Adipocyte (in vitro differentiated cells): ENCODE results near the gene THOC1.
"Not testable (repeated sequence)": the region's sequence is repeated elsewhere in the genome, so short reads cannot be mapped to it uniquely, and the experiment has no call there.

Experiments used
- DNase-seq: peaks from one replicate; pipeline ENCODE4 v3.0.0-alpha.2; 2015; ENCODE audit warnings: low read depth
- H3K27me3 ChIP-seq: replicated peaks from 2 replicates; pipeline ENCODE4 v1.7.0; 2013; ENCODE audit warnings: mild to moderate bottlenecking, low read length, moderate library complexity; ENCODE audit not compliant: control insufficient read depth, insufficient read depth
- H3K36me3 ChIP-seq: 2 replicates; pipeline ENCODE4 v1.7.0; 2013; ENCODE audit warnings: low read length, mild to moderate bottlenecking, moderate library complexity; ENCODE audit not compliant: control insufficient read depth, insufficient read depth, severe bottlenecking
- H3K4me1 ChIP-seq: 2 replicates; pipeline ENCODE4 v1.7.0; 2013; ENCODE audit warnings: mild to moderate bottlenecking, low read length, moderate library complexity; ENCODE audit not compliant: control insufficient read depth, insufficient read depth
- H3K4me3 ChIP-seq: 2 replicates; pipeline ENCODE4 v1.7.0; 2013; ENCODE audit warnings: mild to moderate bottlenecking, low read length, moderate library complexity
- H3K9ac ChIP-seq: 2 replicates; pipeline ENCODE4 v1.7.0; 2013; ENCODE audit warnings: mild to moderate bottlenecking, low read length, moderate library complexity
- H3K9me3 ChIP-seq: 2 replicates; pipeline ENCODE4 v1.7.0; 2013; ENCODE audit warnings: mild to moderate bottlenecking, low read length, moderate library complexity; ENCODE audit not compliant: control insufficient read depth

THOC1 gene, protein sequence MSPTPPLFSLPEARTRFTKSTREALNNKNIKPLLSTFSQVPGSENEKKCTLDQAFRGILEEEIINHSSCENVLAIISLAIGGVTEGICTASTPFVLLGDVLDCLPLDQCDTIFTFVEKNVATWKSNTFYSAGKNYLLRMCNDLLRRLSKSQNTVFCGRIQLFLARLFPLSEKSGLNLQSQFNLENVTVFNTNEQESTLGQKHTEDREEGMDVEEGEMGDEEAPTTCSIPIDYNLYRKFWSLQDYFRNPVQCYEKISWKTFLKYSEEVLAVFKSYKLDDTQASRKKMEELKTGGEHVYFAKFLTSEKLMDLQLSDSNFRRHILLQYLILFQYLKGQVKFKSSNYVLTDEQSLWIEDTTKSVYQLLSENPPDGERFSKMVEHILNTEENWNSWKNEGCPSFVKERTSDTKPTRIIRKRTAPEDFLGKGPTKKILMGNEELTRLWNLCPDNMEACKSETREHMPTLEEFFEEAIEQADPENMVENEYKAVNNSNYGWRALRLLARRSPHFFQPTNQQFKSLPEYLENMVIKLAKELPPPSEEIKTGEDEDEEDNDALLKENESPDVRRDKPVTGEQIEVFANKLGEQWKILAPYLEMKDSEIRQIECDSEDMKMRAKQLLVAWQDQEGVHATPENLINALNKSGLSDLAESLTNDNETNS

DNA sequence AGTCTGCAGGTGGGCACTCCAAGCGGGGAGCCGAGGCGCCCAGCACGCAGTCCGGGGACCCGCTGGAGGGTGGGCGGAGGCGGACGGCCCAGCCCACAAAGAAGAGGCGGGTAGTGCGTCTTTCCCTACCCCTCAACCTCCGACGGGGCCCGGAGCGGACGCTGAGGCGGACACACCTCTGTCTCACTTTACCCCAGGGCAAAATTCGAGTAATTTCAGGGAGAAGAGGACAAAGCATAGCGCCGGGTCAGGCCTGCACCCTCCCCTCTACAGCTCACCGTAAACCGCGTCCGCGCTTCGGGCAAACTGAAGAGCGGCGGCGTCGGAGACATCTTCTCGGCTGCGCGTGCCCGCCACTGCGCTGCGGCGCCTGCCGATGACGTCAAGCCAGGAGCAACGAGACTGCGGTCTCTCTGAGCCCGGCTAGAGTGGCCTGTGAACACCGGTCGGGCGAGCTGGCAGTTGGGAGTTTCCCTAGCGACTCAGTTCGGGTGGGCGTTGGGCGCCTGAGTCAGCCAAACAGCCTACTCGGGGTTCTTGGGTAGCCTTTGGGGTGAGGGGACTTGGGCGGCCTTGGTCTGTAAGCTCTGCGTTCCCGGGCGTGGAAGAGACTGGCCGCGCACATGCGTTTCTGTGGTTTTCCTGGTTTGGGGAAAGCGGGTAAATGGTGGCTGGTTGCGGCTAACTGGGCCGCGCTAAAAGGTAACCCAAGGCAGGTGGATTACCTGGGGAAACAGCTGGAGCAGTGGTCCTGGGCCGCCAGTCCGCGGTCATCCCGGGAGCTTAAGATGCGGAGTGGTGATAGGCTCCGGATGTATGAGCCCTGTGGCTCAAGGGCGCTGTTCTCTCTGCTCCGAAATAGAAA lies at the start of gene THOC1:
TSS of gene THOC1 (minus strand) at position 360 of the 865 bp plus-strand sequence. CDS start at position 332, 28 bp downstream.
- peak; percentile 96 for DNase-seq
- H3K9me3 ChIP-seq, result no peaks in the 10 kb centered on the region
- H3K4me1 ChIP-seq, result peaks cover 15% of the 10 kb centered on the region
- peak within 1 kb of the TSS; percentile 98 for H3K4me3 ChIP-seq
- peaks cover 17% of the 10 kb centered on the region for H3K36me3 ChIP-seq
- H3K27me3 ChIP-seq, result no peaks in the 10 kb centered on the region
- peak within 1 kb of the TSS; percentile 98 for H3K9ac ChIP-seq

DNA sequence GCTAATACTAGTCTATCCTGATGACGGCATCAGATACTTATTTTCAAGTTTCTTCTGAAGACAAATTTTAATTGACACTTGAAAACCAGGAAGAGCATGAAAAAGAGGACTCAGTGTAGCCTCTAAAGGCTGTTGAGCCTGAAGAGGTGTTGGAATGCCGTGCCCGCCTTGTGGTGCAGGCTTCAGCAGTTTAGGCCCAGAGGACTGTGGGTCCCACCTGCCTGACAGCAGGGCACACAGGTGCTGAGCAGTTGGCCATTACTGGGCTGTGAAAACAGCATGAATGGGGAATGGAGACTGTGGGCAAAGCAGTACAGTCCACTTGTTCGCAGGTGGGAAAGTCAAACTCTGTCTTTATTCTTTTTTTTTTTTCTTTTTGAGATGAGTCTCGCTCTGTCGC lies 49.8 kb upstream of the THOC1 start:
- no peaks in the 10 kb centered on the region for H3K36me3 ChIP-seq

DNA sequence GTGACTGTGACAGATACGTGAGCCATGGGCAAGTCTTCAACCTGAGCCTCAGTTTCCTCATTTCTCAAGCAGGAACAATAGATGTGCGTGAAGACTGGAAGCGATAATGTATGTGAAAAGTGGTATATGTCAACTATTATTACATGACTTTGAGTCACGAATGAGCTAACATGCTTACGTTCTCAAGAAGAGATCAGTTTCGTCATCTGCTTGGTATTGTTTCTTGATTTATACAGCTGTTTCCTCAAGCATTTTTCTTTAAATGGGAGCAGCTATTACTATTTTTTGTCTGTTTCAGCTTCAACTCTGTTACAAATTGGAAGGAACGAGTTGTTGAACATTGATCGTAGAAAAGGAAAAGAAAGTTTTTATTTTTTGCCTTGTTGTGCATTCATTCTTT lies 48.5 kb upstream of the THOC1 start:
- DNase-seq, result no peak
- Histone ChIP-seq H3K4me3 (no peak overlapping the region), H3K9ac (no peak overlapping the region), H3K36me3 (no peaks in the 10 kb centered on the region), H3K9me3 (no peaks in the 10 kb centered on the region), H3K4me1 (peaks cover 9% of the 10 kb centered on the region), H3K27me3 (peaks cover 3% of the 10 kb centered on the region)

More for the DNA sequence above, 49.8 kb upstream of the THOC1 start:
- Histone ChIP-seq H3K4me1 (peaks cover 16% of the 10 kb centered on the region), H3K27me3 (no peaks in the 10 kb centered on the region), H3K9ac (no peak overlapping the region), H3K4me3 (no peak overlapping the region), H3K9me3 (no peaks in the 10 kb centered on the region)
- no peak for DNase-seq

DNA sequence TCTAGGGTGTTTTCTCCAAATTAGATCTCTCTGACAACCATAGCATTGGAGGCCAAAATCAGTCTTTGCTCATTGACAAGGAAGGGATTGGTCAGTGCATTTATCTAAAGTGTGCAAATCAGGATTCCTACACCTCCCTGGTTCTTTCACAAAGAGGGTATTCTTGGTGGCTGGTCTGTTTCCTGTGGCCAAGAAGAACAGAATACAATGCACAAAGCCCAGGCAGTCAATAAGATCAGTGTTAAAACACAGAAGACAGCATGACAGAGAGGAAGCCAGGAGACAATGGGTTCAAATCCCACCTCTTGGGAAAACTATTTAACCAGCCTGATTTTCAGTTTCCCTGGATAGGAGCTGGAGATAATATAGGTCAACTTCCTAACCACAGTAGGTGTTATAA lies 46.1 kb upstream of the THOC1 start:
- DNase-seq, result no peak
- no peaks in the 10 kb centered on the region for H3K9me3 ChIP-seq
- H3K4me1 ChIP-seq, result peaks cover 9% of the 10 kb centered on the region
- peaks cover 6% of the 10 kb centered on the region for H3K27me3 ChIP-seq
- H3K4me3 ChIP-seq, result no peak overlapping the region
- no peaks in the 10 kb centered on the region for H3K36me3 ChIP-seq
- H3K9ac ChIP-seq, result no peak overlapping the region

DNA sequence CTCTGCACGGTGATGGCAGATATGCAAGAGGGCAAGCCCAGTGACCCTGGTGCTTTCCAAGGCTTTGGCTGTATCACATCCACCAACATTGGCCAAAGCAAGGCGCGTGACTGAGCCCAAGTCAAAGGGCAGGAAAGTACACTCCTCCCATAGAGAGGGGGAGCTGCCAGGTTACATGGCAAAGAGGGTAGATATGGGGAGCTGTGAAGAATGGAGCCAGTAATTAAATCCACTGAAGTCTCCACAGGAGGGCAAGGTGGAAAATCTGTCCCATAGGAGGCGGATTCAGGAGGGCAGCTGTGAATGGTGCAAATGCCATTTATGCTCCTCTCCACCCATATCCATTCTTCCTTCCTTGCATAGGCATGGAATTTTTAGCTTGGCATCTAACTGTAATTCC lies 44.6 kb upstream of the THOC1 start:
- no peaks in the 10 kb centered on the region for H3K9me3 ChIP-seq
- DNase-seq, result no peak
- H3K27me3 ChIP-seq, result peaks cover 12% of the 10 kb centered on the region

DNA sequence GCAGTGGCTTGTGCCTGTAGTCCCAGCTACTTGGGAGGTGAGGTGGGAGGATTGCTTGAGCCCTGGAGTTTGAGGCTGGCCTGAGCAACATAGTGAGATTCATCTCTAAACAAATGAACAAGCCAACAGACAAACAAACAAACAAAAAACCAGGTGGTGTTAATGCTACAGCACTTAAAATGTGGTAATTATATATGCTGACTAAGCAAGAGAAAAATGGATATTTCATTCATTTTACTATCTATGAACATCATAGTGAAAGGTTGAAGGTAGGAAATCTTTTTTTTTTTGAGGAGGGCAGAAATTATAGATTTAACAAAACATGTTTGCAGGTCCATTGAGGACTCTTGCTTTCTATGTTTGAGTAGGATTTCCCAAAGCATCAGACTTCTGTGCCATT lies 42.2 kb upstream of the THOC1 start:
- Histone ChIP-seq H3K9me3 (no peaks in the 10 kb centered on the region), H3K4me3 (no peak overlapping the region), H3K4me1 (peaks cover 9% of the 10 kb centered on the region), H3K36me3 (no peaks in the 10 kb centered on the region), H3K9ac (no peak overlapping the region), H3K27me3 (peaks cover 18% of the 10 kb centered on the region)
- no peak for DNase-seq

More for the DNA sequence above, 44.6 kb upstream of the THOC1 start:
- Histone ChIP-seq H3K4me3 (no peak overlapping the region), H3K36me3 (no peaks in the 10 kb centered on the region), H3K9ac (no peak overlapping the region), H3K4me1 (peaks cover 9% of the 10 kb centered on the region)

DNA sequence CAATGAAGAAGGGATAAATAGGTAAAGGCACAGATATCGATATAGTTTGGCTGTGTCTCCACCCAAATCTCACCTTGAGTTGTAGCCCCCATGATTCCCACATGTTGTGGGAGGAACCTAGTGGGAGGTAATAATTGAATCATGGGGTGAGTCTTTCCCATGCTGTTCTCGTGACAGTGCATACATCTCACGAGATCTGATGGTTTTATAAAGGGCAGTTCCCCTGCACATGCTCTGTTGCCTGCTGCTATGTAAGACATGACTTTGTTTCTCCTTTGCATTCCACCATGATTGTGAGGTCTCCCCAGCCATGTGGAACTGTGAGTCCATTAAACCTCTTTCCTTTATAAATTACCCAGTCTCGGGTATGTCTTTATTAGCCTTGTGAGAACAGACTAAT lies 40.2 kb upstream of the THOC1 start:
- DNase-seq, H3K4me3 ChIP-seq, H3K9me3 ChIP-seq, H3K9ac ChIP-seq, H3K36me3 ChIP-seq, H3K4me1 ChIP-seq: not testable (repeated sequence)
- H3K27me3 ChIP-seq, result peaks cover 20% of the 10 kb centered on the region

DNA sequence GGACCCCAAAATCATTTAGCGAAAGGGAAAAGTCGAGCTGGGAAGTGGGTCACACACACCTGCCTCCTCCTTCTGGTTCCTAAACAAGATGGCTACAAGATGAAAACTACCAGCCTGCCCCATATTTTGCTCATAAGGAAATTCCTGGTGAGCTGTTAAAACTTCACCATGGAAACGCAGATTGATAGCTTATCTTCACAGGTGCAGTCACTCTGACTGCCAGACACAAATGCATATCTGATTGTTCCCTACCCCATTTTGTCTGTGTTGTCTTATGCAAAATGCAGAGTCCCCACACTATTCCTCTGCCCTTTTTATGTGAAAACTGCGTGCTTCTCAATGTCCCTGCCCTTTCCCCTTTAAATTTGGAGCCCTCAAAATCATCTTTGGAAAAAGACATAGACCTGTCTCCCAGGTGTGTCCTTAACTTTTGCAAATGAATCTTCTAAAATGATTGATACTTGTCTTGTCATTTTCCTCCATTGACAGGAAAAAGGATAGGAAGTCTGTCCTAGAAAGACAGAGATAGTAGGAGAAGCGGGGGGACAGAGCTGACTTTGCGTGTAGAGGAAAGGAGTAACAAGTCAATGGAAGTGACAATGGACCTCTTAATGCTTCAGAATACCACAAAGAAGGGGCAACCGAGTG lies 38.9 kb upstream of the THOC1 start:
- no peak for DNase-seq
- Histone ChIP-seq H3K9ac (no peak overlapping the region), H3K9me3 (no peaks in the 10 kb centered on the region), H3K4me3 (no peak overlapping the region), H3K4me1 (no peaks in the 10 kb centered on the region), H3K27me3 (peaks cover 17% of the 10 kb centered on the region), H3K36me3 (no peaks in the 10 kb centered on the region)

DNA sequence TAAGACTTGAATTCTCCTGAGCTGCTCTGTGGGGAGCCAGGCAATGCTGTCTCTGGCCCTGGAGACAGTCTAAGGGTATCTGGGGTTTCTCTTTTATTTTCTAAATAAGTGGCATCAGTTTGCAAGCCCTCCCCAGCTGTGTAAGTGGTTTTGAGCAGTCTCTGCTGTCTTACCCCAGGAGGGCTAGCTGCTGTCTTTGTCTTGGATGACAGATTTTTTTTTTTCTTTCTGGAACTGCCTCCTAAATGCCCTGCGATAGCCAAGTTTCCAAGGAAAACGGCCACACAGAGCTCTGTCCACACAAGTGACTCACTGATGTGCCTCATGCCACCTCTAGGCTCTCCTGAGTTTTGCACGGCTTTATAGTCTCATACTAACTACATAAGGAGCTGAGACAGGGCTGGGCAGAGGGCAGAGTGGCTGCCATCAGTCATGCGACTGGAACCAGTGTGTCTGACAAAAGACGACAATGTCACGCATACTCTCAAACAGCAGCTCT lies 37.2 kb upstream of the THOC1 start:
- Histone ChIP-seq H3K9ac (no peak overlapping the region), H3K9me3 (no peaks in the 10 kb centered on the region), H3K4me1 (no peaks in the 10 kb centered on the region), H3K4me3 (no peak overlapping the region), H3K27me3 (peaks cover 17% of the 10 kb centered on the region), H3K36me3 (no peaks in the 10 kb centered on the region)
- DNase-seq, result no peak

DNA sequence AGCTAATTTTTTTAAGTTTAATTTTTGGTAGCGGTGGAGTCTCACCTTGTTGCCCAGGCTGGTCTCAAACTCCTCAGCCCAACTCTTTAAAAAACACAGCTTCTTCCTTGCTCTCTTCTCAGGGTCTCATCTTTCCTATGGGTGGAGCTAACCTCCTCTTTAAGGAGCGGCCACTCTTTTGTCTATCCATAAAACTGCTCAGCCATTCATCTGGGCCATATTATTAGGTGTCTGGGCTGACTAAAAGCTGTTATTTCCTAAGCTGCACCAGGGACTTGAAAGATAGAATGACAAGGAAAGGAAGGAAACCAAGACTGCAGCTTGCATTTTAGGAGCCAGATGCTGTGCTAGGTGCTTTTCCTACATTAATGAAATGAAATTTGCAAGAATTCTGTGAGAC lies 35.8 kb upstream of the THOC1 start:
- no peak overlapping the region for H3K9ac ChIP-seq
- no peaks in the 10 kb centered on the region for H3K36me3 ChIP-seq
- H3K9me3 ChIP-seq, result no peaks in the 10 kb centered on the region
- DNase-seq, result no peak
- H3K27me3 ChIP-seq, result peaks cover 11% of the 10 kb centered on the region
- no peak overlapping the region for H3K4me3 ChIP-seq
- H3K4me1 ChIP-seq, result no peaks in the 10 kb centered on the region
